Panc1 (cell line): ENCODE results near the gene OLFML2B. TPM values are rescaled to one million over a fixed set of nuclear protein-coding genes. Genes with fewer than 3 reads are reported as not detected.

Experiments used
- ATAC-seq: fragments of 200-7000 bp; cut with Tn5 transposase; 2 replicates; pipeline ENCODE4 v1.9.1; 2020; ENCODE audit warnings: mild to moderate bottlenecking, moderate library complexity
- BruUV-seq: library from RNA; stranded (reverse); fragments of 400-500 nt; replicated peaks from 2 replicates; lab custom pipeline; 2021; lab: Mats Ljungman, UMichigan
- CTCF ChIA-PET: fragments of 300-600 bp; sonication (Branson Sonifier 250); formaldehyde crosslinking; loops from one replicate; lab custom pipeline; 2022; ENCODE audit warnings: antibody characterized with exemption; lab: Charles Lee
- POLR2A ChIA-PET: fragments of 300-600 bp; sonication (Branson Sonifier 250); formaldehyde crosslinking; loops from one replicate; lab custom pipeline; 2022; ENCODE audit warnings: antibody characterized with exemption; lab: Charles Lee
- DNase-seq: peaks from one replicate; pipeline ENCODE4 v3.0.0-alpha.2; 2010; ENCODE audit warnings: low read depth, low spot score
- H3K27ac ChIP-seq: 2 replicates; pipeline ENCODE4 v1.5.1; 2011; ENCODE audit warnings: mild to moderate bottlenecking, low read length, inconsistent platforms
- H3K27me3 ChIP-seq: fragments of 200-500 bp; sonication (Bioruptor generic); 2 replicates; pipeline ENCODE4 v1.6.0; 2014; ENCODE audit warnings: low read length, inconsistent platforms; ENCODE audit not compliant: control insufficient read depth, insufficient read depth
- H3K36me3 ChIP-seq: fragments of 200-500 bp; sonication (Bioruptor generic); 2 replicates; pipeline ENCODE4 v1.5.1; 2014; ENCODE audit warnings: inconsistent platforms, mild to moderate bottlenecking, low read length, moderate library complexity; ENCODE audit not compliant: control insufficient read depth, insufficient read depth
- H3K4me1 ChIP-seq: 2 replicates; pipeline ENCODE4 v1.5.1; 2011; ENCODE audit warnings: inconsistent platforms, mild to moderate bottlenecking, low read length, moderate library complexity; ENCODE audit not compliant: control insufficient read depth, insufficient read depth
- H3K4me3 ChIP-seq, 2 experiments: 2 replicates each; pipeline ENCODE4 v1.5.1; 2011 to 2012; ENCODE audit warnings: low read depth in 2 of 2, low read length in 2 of 2, mild to moderate bottlenecking in 2 of 2, inconsistent platforms in 1 of 2, moderate library complexity in 1 of 2
- H3K9me3 ChIP-seq: fragments of 200-500 bp; sonication (Bioruptor generic); 2 replicates; pipeline ENCODE4 v1.5.1; 2014; ENCODE audit warnings: low read depth, mild to moderate bottlenecking, inconsistent platforms, low read length, moderate library complexity; ENCODE audit not compliant: control insufficient read depth, insufficient read depth
- CTCF ChIP-seq: fragments of 450-650 bp; IDR thresholded peaks from 2 replicates; pipeline ENCODE4 v1.5.1; 2017; ENCODE audit warnings: mild to moderate bottlenecking
- POLR2AphosphoS5 ChIP-seq: IDR thresholded peaks from 2 replicates; pipeline ENCODE4 v1.6.1; 2012; ENCODE audit warnings: mild to moderate bottlenecking, low read depth, low read length, moderate library complexity
- REST ChIP-seq, 2 experiments: IDR thresholded peaks; 2 replicates each; pipeline ENCODE4 v1.6.1; 2011 to 2012; ENCODE audit warnings: low read depth in 2 of 2, control low read depth in 1 of 2, low read length in 1 of 2, mild to moderate bottlenecking in 1 of 2, moderate library complexity in 1 of 2; ENCODE audit not compliant: insufficient read depth in 1 of 2
- SIN3A ChIP-seq: IDR thresholded peaks from 2 replicates; pipeline ENCODE4 v1.6.1; 2012; ENCODE audit warnings: low read depth, mild to moderate bottlenecking, low read length, moderate library complexity, borderline replicate concordance; ENCODE audit not compliant: insufficient read depth
- TCF7L2 ChIP-seq: IDR thresholded peaks from 2 replicates; pipeline ENCODE4 v1.6.1; 2011; ENCODE audit warnings: mild to moderate bottlenecking, low read depth, low read length, inconsistent platforms
- in situ Hi-C: cut with HindIII; loops from 2 replicates; pipeline ENCODE4 v1.10.0; 2016; ENCODE audit warnings: low sequenced_read_pairs, low pct_unique_long_range_greater_than_20kb
- intact Hi-C: fragments of 100-400 bp; cut with micrococcal nuclease; formaldehyde crosslinking; loops from one replicate; pipeline ENCODE4 v1.10.0; 2022; ENCODE audit not compliant: unreplicated experiment
- total RNA-seq: library from RNA; stranded (reverse); gene quantifications from one replicate; pipeline ENCODE4 v1.2.1, GENCODE V29; 2021; ENCODE audit not compliant: unreplicated experiment

The OLFML2B gene
- total RNA-seq, 1 experiment from 2014 or later, result 1.5 TPM

GRCh38 chr1:161986328-161986727 is 37.3 kb downstream of the OLFML2B start:
- POLR2A ChIA-PET, result no interaction called here
- H3K27ac ChIP-seq, result no peak overlapping the region

GRCh38 chr1:161985301-161985822 is 38.3 kb downstream of the OLFML2B start:
- DNase-seq (no peak), ATAC-seq (no peak)
- Histone ChIP-seq H3K27ac (no peak overlapping the region), H3K9me3 (no peaks in the 10 kb centered on the region; the same call in 1 of the 2 replicates), H3K4me1 (no peaks in the 10 kb centered on the region), H3K27me3 (peaks cover 6% of the 10 kb centered on the region; the same call in 1 of the 2 replicates), H3K36me3 (no peaks in the 10 kb centered on the region), H3K4me3 (no peak overlapping the region)
- TF ChIP-seq SIN3A (no peak), POLR2AphosphoS5 (no peak), CTCF (no peak), REST (IDR thresholded peaks at IDR 0.05; ENCODE audit: insufficient read depth in 1 of 2, low read depth in 2 of 2, low read length in 1 of 2) (no peak), TCF7L2 (no peak)
- intact Hi-C loops (no loop called here), in situ Hi-C loops (no loop called here)
- ChIA-PET POLR2A (no interaction called here), CTCF (no interaction called here)
- BruUV-seq, result no TSS peak

More at GRCh38 chr1:161986328-161986727, 37.3 kb downstream of the OLFML2B start:
- intact Hi-C loops (no loop called here), in situ Hi-C loops (no loop called here)
- BruUV-seq, result no TSS peak
- no peak for TF ChIP-seq CTCF
- TF ChIP-seq POLR2AphosphoS5, result no peak
- no peak for TF ChIP-seq SIN3A
- no peak for TF ChIP-seq TCF7L2
- TF ChIP-seq REST (IDR thresholded peaks at IDR 0.05; ENCODE audit: insufficient read depth in 1 of 2, low read depth in 2 of 2, low read length in 1 of 2), result no peak
- DNase-seq (no peak), ATAC-seq (peak; percentile 22; the same call in 1 of the 2 replicates)
- CTCF ChIA-PET, result no interaction called here
- Histone ChIP-seq H3K36me3 (no peaks in the 10 kb centered on the region), H3K9me3 (no peaks in the 10 kb centered on the region; the same call in 1 of the 2 replicates), H3K4me3 (no peak overlapping the region), H3K27me3 (peaks cover 6% of the 10 kb centered on the region; the same call in 1 of the 2 replicates), H3K4me1 (no peaks in the 10 kb centered on the region)
